Hepatocyte (in vitro differentiated cells): Measurements from ENCODE around the gene SLC10A6. TPM values are rescaled to one million over a fixed set of nuclear protein-coding genes. Genes with fewer than 3 reads are reported as not detected.

Source experiments
- DNase-seq: peaks from one replicate; pipeline ENCODE4 v3.0.0-alpha.2; 2016; ENCODE audit warnings: low spot score
- H2AFZ ChIP-seq: fragments of 200-600 bp; sonication (generic); 2 replicates; pipeline ENCODE4 v1.6.0; 2016; ENCODE audit warnings: antibody characterized with exemption, mild to moderate bottlenecking
- H3K27ac ChIP-seq: fragments of 200-600 bp; sonication (generic); 2 replicates; pipeline ENCODE4 v1.5.1; 2016; ENCODE audit warnings: mild to moderate bottlenecking
- H3K27me3 ChIP-seq: fragments of 200-600 bp; sonication (generic); 2 replicates; pipeline ENCODE4 v1.6.1; 2016
- H3K36me3 ChIP-seq: fragments of 200-600 bp; sonication (generic); replicated peaks from 2 replicates; pipeline ENCODE4 v1.5.1; 2016; ENCODE audit warnings: low read depth; ENCODE audit not compliant: insufficient read depth
- H3K4me1 ChIP-seq: fragments of 200-600 bp; sonication (generic); 2 replicates; pipeline ENCODE4 v1.5.1; 2016; ENCODE audit warnings: mild to moderate bottlenecking, moderate library complexity; ENCODE audit not compliant: insufficient read depth
- H3K4me2 ChIP-seq: fragments of 200-600 bp; sonication (generic); 2 replicates; pipeline ENCODE4 v1.6.0; 2016
- H3K4me3 ChIP-seq: fragments of 200-600 bp; sonication (generic); 2 replicates; pipeline ENCODE4 v1.5.1; 2016; ENCODE audit warnings: mild to moderate bottlenecking
- H3K79me2 ChIP-seq: fragments of 200-600 bp; sonication (generic); 2 replicates; pipeline ENCODE4 v1.6.0; 2017; ENCODE audit warnings: mild to moderate bottlenecking
- H3K9me2 ChIP-seq: fragments of 200-600 bp; sonication (generic); replicated peaks from 2 replicates; pipeline ENCODE4 v1.6.0; 2017; ENCODE audit warnings: mild to moderate bottlenecking; ENCODE audit not compliant: insufficient read depth
- H3K9me3 ChIP-seq: fragments of 200-600 bp; sonication (generic); 2 replicates; pipeline ENCODE4 v1.5.1; 2016; ENCODE audit warnings: low read depth, mild to moderate bottlenecking
- H4K20me1 ChIP-seq: fragments of 200-600 bp; sonication (generic); 2 replicates; pipeline ENCODE4 v1.6.0; 2016; ENCODE audit warnings: mild to moderate bottlenecking; ENCODE audit not compliant: insufficient read depth, poor library complexity, severe bottlenecking
- CTCF ChIP-seq: fragments of 200-600 bp; sonication (generic); IDR thresholded peaks from 2 replicates; pipeline ENCODE4 v1.5.1; 2016; ENCODE audit warnings: antibody characterized with exemption, mild to moderate bottlenecking; ENCODE audit not compliant: poor library complexity
- EZH2 ChIP-seq: fragments of 200-600 bp; sonication (generic); IDR thresholded peaks from 2 replicates; pipeline ENCODE4 v1.6.1; 2016; ENCODE audit warnings: antibody characterized with exemption, mild to moderate bottlenecking, borderline replicate concordance
- EZH2phosphoT487 ChIP-seq: fragments of 200-600 bp; sonication (generic); IDR thresholded peaks from one replicate; pipeline ENCODE4 v1.6.1; 2018; ENCODE audit warnings: antibody characterized with exemption, mild to moderate bottlenecking, low read depth, moderate library complexity; ENCODE audit not compliant: unreplicated experiment, severe bottlenecking
- WGBS: methylation state at CpG from one replicate; pipeline ENCODE4 v1.1.6; 2016; ENCODE audit warnings: low lambda C conversion rate; ENCODE audit errors: missing lambda C conversion rate; 5-methylcytosine and 5-hydroxymethylcytosine counted together
- polyA plus RNA-seq: library from polyadenylated mRNA; unstranded; fragments of >200 nt; fragmentation: Nextera tagmentation; extraction: Ambion mirVana; gene quantifications from 2 replicates; pipeline ENCODE4 v1.2.1, GENCODE V29; 2016
- total RNA-seq: library from RNA; depleted of rRNA; stranded (reverse); fragments of >200 nt; gene quantifications from 2 replicates; pipeline ENCODE4 v1.2.3, GENCODE V29; 2014

Gene SLC10A6
- total and polyA plus RNA-seq, 2 experiments from 2014 or later, result 0.10 TPM; not detected in 1

- Histone ChIP-seq H3K9me2 (no peaks in the 10 kb centered on the region), H3K36me3 (no peaks in the 10 kb centered on the region), H3K4me3 (no peak overlapping the region), H4K20me1 (no peaks in the 10 kb centered on the region), H3K79me2 (no peaks in the 10 kb centered on the region), H2AFZ (no peak overlapping the region), H3K4me1 (peaks cover 20% of the 10 kb centered on the region), H3K27me3 (no peaks in the 10 kb centered on the region), H3K4me2 (peak overlapping the region; percentile 44), H3K9me3 (peaks cover 6% of the 10 kb centered on the region), H3K27ac (peak overlapping the region; percentile 72)
- DNase-seq, result peak; percentile 44
- 77% methylated on average over 3 of the region's 3 CpGs for WGBS
- TF ChIP-seq EZH2 (no peak), CTCF (peak; percentile 7), EZH2phosphoT487 (no peak)
Observed at GRCh38 chr4:86818841-86819240, 30.3 kb downstream of the SLC10A6 start.

- TF ChIP-seq CTCF (no peak), EZH2 (no peak), EZH2phosphoT487 (no peak)
- Histone ChIP-seq H3K9me3 (peaks cover 6% of the 10 kb centered on the region), H2AFZ (no peak overlapping the region), H3K79me2 (no peaks in the 10 kb centered on the region), H4K20me1 (no peaks in the 10 kb centered on the region), H3K4me2 (peak overlapping the region; percentile 44), H3K27me3 (no peaks in the 10 kb centered on the region), H3K9me2 (no peaks in the 10 kb centered on the region), H3K4me1 (peaks cover 20% of the 10 kb centered on the region), H3K4me3 (no peak overlapping the region), H3K27ac (peak overlapping the region; percentile 72), H3K36me3 (no peaks in the 10 kb centered on the region)
- DNase-seq, result no peak
- 74% methylated on average over 2 of the region's 2 CpGs for WGBS
Observed at GRCh38 chr4:86818211-86818610, 31.0 kb downstream of the SLC10A6 start.

- peaks cover 20% of the 10 kb centered on the region for H3K4me1 ChIP-seq
- H3K9me2 ChIP-seq, result no peaks in the 10 kb centered on the region
- H3K9me3 ChIP-seq, result peaks cover 6% of the 10 kb centered on the region
- H3K27ac ChIP-seq, result peak overlapping the region; percentile 77
- WGBS, result 63% methylated on average over 9 of the region's 9 CpGs
- TF ChIP-seq EZH2phosphoT487 (no peak), CTCF (no peak), EZH2 (no peak)
- no peak overlapping the region for H2AFZ ChIP-seq
- no peaks in the 10 kb centered on the region for H3K79me2 ChIP-seq
- H4K20me1 ChIP-seq, result no peaks in the 10 kb centered on the region
- peak; percentile 41 for DNase-seq
- no peak overlapping the region for H3K4me2 ChIP-seq
- no peak overlapping the region for H3K4me3 ChIP-seq
- no peaks in the 10 kb centered on the region for H3K36me3 ChIP-seq
- H3K27me3 ChIP-seq, result no peaks in the 10 kb centered on the region
Observed at GRCh38 chr4:86816501-86817273, 32.5 kb downstream of the SLC10A6 start.
